Neural progenitor cell (in vitro differentiated cells): Measurements from ENCODE around the gene PDGFB. TPM values are rescaled to one million over a fixed set of nuclear protein-coding genes. Genes with fewer than 3 reads are reported as not detected.

Source experiments
- DNase-seq: peaks from one replicate; pipeline ENCODE4 v3.0.0-alpha.2; 2016; ENCODE audit warnings: low spot score
- H2AFZ ChIP-seq: fragments of 200-600 bp; sonication (generic); replicated peaks from 2 replicates; pipeline ENCODE4 v1.6.1; 2016; ENCODE audit warnings: antibody characterized with exemption
- H3F3A ChIP-seq: fragments of 200-600 bp; sonication (generic); 2 replicates; pipeline ENCODE4 v1.6.1; 2016; ENCODE audit warnings: antibody characterized with exemption, low read depth
- H3K27ac ChIP-seq: fragments of 200-600 bp; sonication (generic); 2 replicates; pipeline ENCODE4 v1.5.1; 2016; ENCODE audit warnings: mild to moderate bottlenecking
- H3K27me3 ChIP-seq: fragments of 200-600 bp; sonication (generic); 2 replicates; pipeline ENCODE4 v1.6.1; 2016; ENCODE audit warnings: mild to moderate bottlenecking, moderate library complexity
- H3K36me3 ChIP-seq: fragments of 200-600 bp; sonication (generic); 2 replicates; pipeline ENCODE4 v1.5.1; 2016
- H3K4me1 ChIP-seq: fragments of 200-600 bp; sonication (generic); 2 replicates; pipeline ENCODE4 v1.6.1; 2016; ENCODE audit warnings: mixed run types
- H3K4me2 ChIP-seq: fragments of 200-600 bp; sonication (generic); 2 replicates; pipeline ENCODE4 v1.6.1; 2016
- H3K4me3 ChIP-seq: fragments of 200-600 bp; sonication (generic); 2 replicates; pipeline ENCODE4 v1.5.1; 2016
- H3K79me2 ChIP-seq: fragments of 200-600 bp; sonication (generic); 2 replicates; pipeline ENCODE4 v1.6.1; 2016; ENCODE audit warnings: low read depth
- H3K9ac ChIP-seq: fragments of 200-600 bp; sonication (generic); 2 replicates; pipeline ENCODE4 v1.6.1; 2016
- H3K9me3 ChIP-seq: fragments of 200-600 bp; sonication (generic); 2 replicates; pipeline ENCODE4 v1.5.1; 2016; ENCODE audit warnings: low read depth
- H4K20me1 ChIP-seq: fragments of 200-600 bp; sonication (generic); 2 replicates; pipeline ENCODE4 v1.6.1; 2016; ENCODE audit warnings: low read depth
- H3K27ac Mint-ChIP-seq: 3 replicates; pipeline ENCODE4 v1.8.0; 2021; ENCODE audit warnings: mixed read lengths
- H3K27me3 Mint-ChIP-seq: 2 replicates; pipeline ENCODE4 v1.8.0; 2022; ENCODE audit warnings: low read depth, mild to moderate bottlenecking, inconsistent platforms, moderate library complexity, mixed read lengths; ENCODE audit not compliant: insufficient read depth
- H3K36me3 Mint-ChIP-seq: 3 replicates; pipeline ENCODE4 v1.8.0; 2021; ENCODE audit warnings: mixed read lengths
- H3K4me1 Mint-ChIP-seq: 3 replicates; pipeline ENCODE4 v1.8.0; 2021; ENCODE audit warnings: mixed read lengths
- H3K4me3 Mint-ChIP-seq: 3 replicates; pipeline ENCODE4 v1.8.0; 2021; ENCODE audit warnings: mild to moderate bottlenecking, moderate library complexity, mixed read lengths
- H3K9me3 Mint-ChIP-seq: 3 replicates; pipeline ENCODE4 v1.8.0; 2020; ENCODE audit warnings: mixed read lengths
- CTCF ChIP-seq: fragments of 200-600 bp; sonication (generic); IDR thresholded peaks from 2 replicates; pipeline ENCODE4 v1.5.1; 2017; ENCODE audit warnings: antibody characterized with exemption, mild to moderate bottlenecking
- EZH2 ChIP-seq: fragments of 200-600 bp; sonication (generic); IDR thresholded peaks from 2 replicates; pipeline ENCODE4 v1.6.1; 2017; ENCODE audit warnings: antibody characterized with exemption, mild to moderate bottlenecking, moderate library complexity
- EZH2phosphoT487 ChIP-seq: fragments of 200-600 bp; sonication (generic); IDR thresholded peaks from 2 replicates; pipeline ENCODE4 v1.6.1; 2017; ENCODE audit warnings: antibody characterized with exemption
- total RNA-seq: library from RNA; depleted of rRNA; stranded (reverse); fragments of >200 nt; gene quantifications from 2 replicates; pipeline ENCODE4 v1.2.3, GENCODE V29; 2015; ENCODE audit warnings: low replicate concordance

The PDGFB gene
- total RNA-seq, 1 donor from 2014 or later: 0.15 TPM

DNA sequence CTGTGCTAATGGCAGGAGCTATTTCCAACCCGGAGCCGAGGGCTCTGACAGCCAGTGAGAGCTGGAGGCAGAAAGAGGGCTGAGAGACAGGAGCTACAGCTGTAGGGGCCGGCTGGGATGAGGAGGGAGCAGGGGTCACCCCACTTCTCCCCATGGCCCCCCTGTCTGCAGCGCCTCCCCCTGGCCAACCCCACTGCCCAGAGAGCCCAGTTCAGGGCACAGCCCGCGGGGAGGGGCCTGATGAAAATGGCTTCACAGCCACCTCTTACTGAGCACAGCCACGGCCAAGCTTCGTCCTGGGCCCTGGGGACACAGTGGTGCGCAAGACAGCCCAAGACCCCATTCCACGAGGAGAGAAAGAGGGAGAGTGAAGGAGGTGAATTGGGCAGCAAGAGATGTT lies 46.7 kb upstream of the PDGFB start:
- H3F3A ChIP-seq: peaks cover 20% of the 10 kb centered on the region
- no peaks in the 10 kb centered on the region for H3K36me3 ChIP-seq
- peaks cover 7% of the 10 kb centered on the region for H3K4me1 ChIP-seq
- H3K36me3 Mint-ChIP-seq: no peaks in the 10 kb centered on the region
- H3K9me3 ChIP-seq: no peaks in the 10 kb centered on the region
- H3K4me1 Mint-ChIP-seq: peaks cover 40% of the 10 kb centered on the region
- H3K4me2 ChIP-seq: no peak overlapping the region
- H3K4me3 Mint-ChIP-seq: no peak overlapping the region
- no peak overlapping the region for H3K9ac ChIP-seq
- peaks cover 3% of the 10 kb centered on the region for H3K27me3 Mint-ChIP-seq
- no peaks in the 10 kb centered on the region for H3K27me3 ChIP-seq
- DNase-seq: no peak
- H3K27ac Mint-ChIP-seq: no peak overlapping the region
- no peaks in the 10 kb centered on the region for H3K9me3 Mint-ChIP-seq
- H2AFZ ChIP-seq: no peak overlapping the region
- H3K79me2 ChIP-seq: no peaks in the 10 kb centered on the region
- no peak overlapping the region for H3K4me3 ChIP-seq
- H4K20me1 ChIP-seq: no peaks in the 10 kb centered on the region
- peak; percentile 14 for TF ChIP-seq CTCF
- TF ChIP-seq EZH2phosphoT487: no peak
- no peak overlapping the region for H3K27ac ChIP-seq

GRCh38 chr22:39290724-39291161 lies 46.0 kb upstream of the PDGFB start:
- Mint-ChIP-seq H3K27me3 (peaks cover 1% of the 10 kb centered on the region), H3K27ac (no peak overlapping the region), H3K4me1 (peaks cover 36% of the 10 kb centered on the region), H3K9me3 (no peaks in the 10 kb centered on the region), H3K4me3 (no peak overlapping the region), H3K36me3 (no peaks in the 10 kb centered on the region)
- Histone ChIP-seq H3K27ac (no peak overlapping the region), H3K9me3 (no peaks in the 10 kb centered on the region), H3K4me1 (peaks cover 7% of the 10 kb centered on the region), H2AFZ (no peak overlapping the region), H3K9ac (no peak overlapping the region), H4K20me1 (no peaks in the 10 kb centered on the region), H3K27me3 (no peaks in the 10 kb centered on the region), H3K4me3 (no peak overlapping the region), H3F3A (peaks cover 20% of the 10 kb centered on the region), H3K79me2 (no peaks in the 10 kb centered on the region), H3K36me3 (no peaks in the 10 kb centered on the region), H3K4me2 (no peak overlapping the region)
- TF ChIP-seq EZH2 (no peak), CTCF (no peak), EZH2phosphoT487 (no peak)
- DNase-seq: no peak

DNA sequence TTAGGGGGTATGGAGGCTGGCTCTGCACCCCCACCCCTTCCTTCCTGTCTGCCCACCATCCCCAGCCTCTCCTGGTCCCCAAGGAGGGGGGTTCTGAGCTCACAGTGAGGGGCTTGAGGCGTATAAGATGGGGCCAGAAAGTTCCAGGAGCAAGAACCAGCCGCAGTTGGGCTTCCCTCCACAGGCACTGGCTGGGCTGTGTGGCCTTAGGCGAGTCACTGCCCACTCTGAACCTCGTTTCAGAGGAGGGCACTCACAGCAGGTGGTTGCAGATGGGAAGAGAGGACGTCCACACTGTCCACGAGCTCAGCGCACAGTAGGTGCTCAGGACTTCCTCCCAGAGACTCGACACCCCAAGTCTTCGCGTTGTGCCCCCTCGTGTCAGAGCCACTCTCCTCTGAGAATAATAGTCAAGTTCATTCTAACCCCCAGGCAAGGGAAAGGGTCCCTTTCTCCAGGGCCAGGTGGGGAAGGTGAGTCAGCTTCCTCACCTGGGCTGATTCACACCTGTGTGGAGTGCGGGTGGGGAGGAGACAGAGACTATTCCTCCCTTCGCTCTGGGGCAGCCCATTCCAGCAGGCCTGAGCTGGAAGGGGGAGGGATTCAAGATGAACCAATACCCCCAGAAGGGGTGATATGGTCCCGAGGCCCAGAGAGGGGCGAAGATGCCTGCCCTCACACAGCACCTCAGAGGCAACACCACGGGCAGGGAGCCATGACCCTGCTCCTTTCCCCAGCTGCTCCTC lies 45.4 kb upstream of the PDGFB start:
- H3K9me3 ChIP-seq: no peaks in the 10 kb centered on the region
- Mint-ChIP-seq H3K27me3 (peaks cover 5% of the 10 kb centered on the region), H3K27ac (no peak overlapping the region), H3K4me3 (no peak overlapping the region), H3K36me3 (no peaks in the 10 kb centered on the region), H3K4me1 (peaks cover 36% of the 10 kb centered on the region), H3K9me3 (no peaks in the 10 kb centered on the region)
- H3F3A ChIP-seq: peaks cover 20% of the 10 kb centered on the region
- H3K4me1 ChIP-seq: peaks cover 7% of the 10 kb centered on the region
- no peak overlapping the region for H3K9ac ChIP-seq
- no peaks in the 10 kb centered on the region for H4K20me1 ChIP-seq
- DNase-seq: no peak
- no peaks in the 10 kb centered on the region for H3K27me3 ChIP-seq
- H3K27ac ChIP-seq: no peak overlapping the region
- no peaks in the 10 kb centered on the region for H3K36me3 ChIP-seq
- no peaks in the 10 kb centered on the region for H3K79me2 ChIP-seq
- H3K4me2 ChIP-seq: no peak overlapping the region
- TF ChIP-seq CTCF (no peak), EZH2 (no peak), EZH2phosphoT487 (no peak)
- no peak overlapping the region for H2AFZ ChIP-seq
- no peak overlapping the region for H3K4me3 ChIP-seq
